H9 (cell line): ENCODE results near the gene NRP1. TPM values are rescaled to one million over a fixed set of nuclear protein-coding genes. Genes with fewer than 3 reads are reported as not detected.

Experiments
- DNase-seq: peaks from one replicate; pipeline ENCODE4 v3.0.0-alpha.2; 2017
- H2AFZ ChIP-seq: one replicate; pipeline ENCODE4 v1.6.1; 2013; ENCODE audit warnings: mild to moderate bottlenecking, low read length, control low read depth, moderate library complexity
- H2AK5ac ChIP-seq: 2 replicates; pipeline ENCODE4 v1.6.1; 2013; ENCODE audit warnings: low read length, control low read depth, mixed read lengths; ENCODE audit not compliant: insufficient read length
- H2BK120ac ChIP-seq: one replicate; pipeline ENCODE4 v1.6.1; 2013; ENCODE audit warnings: low read depth, mild to moderate bottlenecking, low read length, control low read depth, inconsistent platforms; ENCODE audit not compliant: poor library complexity, severe bottlenecking
- H2BK12ac ChIP-seq: 2 replicates; pipeline ENCODE4 v1.6.1; 2013; ENCODE audit warnings: low read length, control low read depth, mixed read lengths, low read depth; ENCODE audit not compliant: insufficient read length
- H2BK15ac ChIP-seq: 2 replicates; pipeline ENCODE4 v1.6.1; 2013; ENCODE audit warnings: low read depth, low read length, control low read depth
- H2BK20ac ChIP-seq: one replicate; pipeline ENCODE4 v1.6.1; 2013; ENCODE audit warnings: low read depth, mild to moderate bottlenecking, low read length, control low read depth, inconsistent platforms; ENCODE audit not compliant: poor library complexity, severe bottlenecking
- H2BK5ac ChIP-seq: 2 replicates; pipeline ENCODE4 v1.6.1; 2013; ENCODE audit warnings: low read length, control low read depth, mixed read lengths; ENCODE audit not compliant: insufficient read length
- H3K14ac ChIP-seq: 2 replicates; pipeline ENCODE4 v1.6.1; 2013; ENCODE audit warnings: low read length, control low read depth; ENCODE audit not compliant: insufficient read depth
- H3K18ac ChIP-seq: 2 replicates; pipeline ENCODE4 v1.6.1; 2013; ENCODE audit warnings: low read depth, mild to moderate bottlenecking, mixed read lengths, low read length, control low read depth; ENCODE audit not compliant: insufficient read length
- H3K23ac ChIP-seq: 2 replicates; pipeline ENCODE4 v1.6.1; 2013; ENCODE audit warnings: low read length, control low read depth, mixed read lengths, low read depth; ENCODE audit not compliant: insufficient read length
- H3K23me2 ChIP-seq: 2 replicates; pipeline ENCODE4 v1.6.1; 2013; ENCODE audit warnings: low read depth, mild to moderate bottlenecking, mixed read lengths, low read length, control low read depth; ENCODE audit not compliant: insufficient read length, poor library complexity, severe bottlenecking
- H3K27ac ChIP-seq: 2 replicates; pipeline ENCODE4 v1.5.1; 2013; ENCODE audit warnings: low read length, control low read depth, mixed read lengths, low read depth; ENCODE audit not compliant: insufficient read length
- H3K27me3 ChIP-seq: 2 replicates; pipeline ENCODE4 v1.6.1; 2013; ENCODE audit warnings: low read length, control low read depth, inconsistent platforms; ENCODE audit not compliant: insufficient read depth
- H3K4ac ChIP-seq: 2 replicates; pipeline ENCODE4 v1.6.1; 2013; ENCODE audit warnings: low read depth, mild to moderate bottlenecking, control low read depth, inconsistent platforms, low read length, moderate library complexity
- H3K4me1 ChIP-seq: 2 replicates; pipeline ENCODE4 v1.6.1; 2013; ENCODE audit warnings: low read length, control low read depth, inconsistent platforms; ENCODE audit not compliant: insufficient read depth
- H3K4me2 ChIP-seq: 2 replicates; pipeline ENCODE4 v1.6.1; 2013; ENCODE audit warnings: low read length, control low read depth, mixed read lengths; ENCODE audit not compliant: insufficient read length, insufficient read depth
- H3K56ac ChIP-seq: 2 replicates; pipeline ENCODE4 v1.6.1; 2013; ENCODE audit warnings: low read depth, mild to moderate bottlenecking, mixed read lengths, low read length, control low read depth; ENCODE audit not compliant: insufficient read length
- H3K79me1 ChIP-seq: 2 replicates; pipeline ENCODE4 v1.6.1; 2013; ENCODE audit warnings: low read depth, mild to moderate bottlenecking, moderate library complexity, low read length, control low read depth, inconsistent platforms; ENCODE audit not compliant: insufficient read depth, poor library complexity, severe bottlenecking
- H3K79me2 ChIP-seq: 2 replicates; pipeline ENCODE4 v1.6.1; 2013; ENCODE audit warnings: low read length, control low read depth, inconsistent platforms; ENCODE audit not compliant: insufficient read depth
- H3K9ac ChIP-seq: 2 replicates; pipeline ENCODE4 v1.6.1; 2013; ENCODE audit warnings: low read length, control low read depth, mixed read lengths; ENCODE audit not compliant: insufficient read length; ENCODE audit errors: extremely low read depth
- H3K9me3 ChIP-seq: one replicate; pipeline ENCODE4 v1.6.1; 2013; ENCODE audit warnings: low read depth, low read length, inconsistent platforms; ENCODE audit not compliant: control insufficient read depth
- H3T11ph ChIP-seq: one replicate; pipeline ENCODE4 v1.6.1; 2013; ENCODE audit warnings: mild to moderate bottlenecking, low read length, control low read depth, inconsistent platforms
- H4K20me1 ChIP-seq: one replicate; pipeline ENCODE4 v1.6.1; 2013; ENCODE audit not compliant: control insufficient read depth, insufficient read length, insufficient read depth
- H4K5ac ChIP-seq: 2 replicates; pipeline ENCODE4 v1.6.1; 2013; ENCODE audit warnings: low read depth, mild to moderate bottlenecking, mixed read lengths, low read length, control low read depth; ENCODE audit not compliant: insufficient read length
- H4K8ac ChIP-seq: replicated peaks from 2 replicates; pipeline ENCODE4 v1.6.1; 2013; ENCODE audit warnings: low read length, control low read depth, mixed read lengths, low read depth; ENCODE audit not compliant: insufficient read length
- H4K91ac ChIP-seq: 2 replicates; pipeline ENCODE4 v1.6.1; 2013; ENCODE audit warnings: low read depth, mild to moderate bottlenecking, moderate library complexity, mixed read lengths, low read length, control low read depth; ENCODE audit not compliant: insufficient read length
- H3K27ac Mint-ChIP-seq, 3 experiments: 2 replicates in 2 of 3; 3 replicates in 1 of 3; pipeline ENCODE4 v1.8.0; 2020 to 2021; ENCODE audit warnings: mixed read lengths in 3 of 3, mild to moderate bottlenecking in 1 of 3, moderate library complexity in 1 of 3
- H3K27me3 Mint-ChIP-seq: 2 replicates; pipeline ENCODE4 v1.8.0; 2021; ENCODE audit warnings: low read depth, mild to moderate bottlenecking, moderate library complexity, mixed read lengths
- H3K36me3 Mint-ChIP-seq, 3 experiments: 2 replicates in 2 of 3; 3 replicates in 1 of 3; pipeline ENCODE4 v1.8.0; 2020 to 2021; ENCODE audit warnings: low read depth in 3 of 3, mixed read lengths in 3 of 3; ENCODE audit not compliant: insufficient read depth in 1 of 3
- H3K4me1 Mint-ChIP-seq, 2 experiments: 2 replicates each; pipeline ENCODE4 v1.8.0; 2020; ENCODE audit warnings: mixed read lengths in 2 of 2
- H3K4me3 Mint-ChIP-seq, 2 experiments: 2 replicates in 1 of 2; 3 replicates in 1 of 2; pipeline ENCODE4 v1.8.0; 2020 to 2021; ENCODE audit warnings: mild to moderate bottlenecking in 2 of 2, mixed read lengths in 2 of 2, moderate library complexity in 1 of 2
- H3K9me3 Mint-ChIP-seq, 2 experiments: 2 replicates in 1 of 2; 3 replicates in 1 of 2; pipeline ENCODE4 v1.8.0; 2020; ENCODE audit warnings: mild to moderate bottlenecking in 2 of 2, mixed read lengths in 2 of 2, moderate library complexity in 1 of 2
- WGBS: extraction: QIAGEN DNeasy Blood & Tissue Kit; methylation state at CpG from one replicate; pipeline ENCODE4 v1.1.7; 2013; ENCODE audit warnings: missing lambda C conversion rate, low lambda C conversion rate, mixed read lengths; ENCODE audit not compliant: insufficient read length; ENCODE audit errors: extremely low coverage; 5-methylcytosine and 5-hydroxymethylcytosine counted together
- total RNA-seq: library from RNA; stranded (reverse); gene quantifications from 2 replicates; pipeline ENCODE4 v1.2.1, GENCODE V29; 2021
- TF ChIP-seq, protein P1 (sequence below): fragments of 200-600 bp; sonication (generic); conservative IDR thresholded peaks from 3 replicates; pipeline ENCODE4 v1.8.0; 2021; ENCODE audit warnings: antibody characterized with exemption, mild to moderate bottlenecking

The NRP1 gene
- total RNA-seq, 1 experiment from 2014 or later: 4.6 TPM

DNA sequence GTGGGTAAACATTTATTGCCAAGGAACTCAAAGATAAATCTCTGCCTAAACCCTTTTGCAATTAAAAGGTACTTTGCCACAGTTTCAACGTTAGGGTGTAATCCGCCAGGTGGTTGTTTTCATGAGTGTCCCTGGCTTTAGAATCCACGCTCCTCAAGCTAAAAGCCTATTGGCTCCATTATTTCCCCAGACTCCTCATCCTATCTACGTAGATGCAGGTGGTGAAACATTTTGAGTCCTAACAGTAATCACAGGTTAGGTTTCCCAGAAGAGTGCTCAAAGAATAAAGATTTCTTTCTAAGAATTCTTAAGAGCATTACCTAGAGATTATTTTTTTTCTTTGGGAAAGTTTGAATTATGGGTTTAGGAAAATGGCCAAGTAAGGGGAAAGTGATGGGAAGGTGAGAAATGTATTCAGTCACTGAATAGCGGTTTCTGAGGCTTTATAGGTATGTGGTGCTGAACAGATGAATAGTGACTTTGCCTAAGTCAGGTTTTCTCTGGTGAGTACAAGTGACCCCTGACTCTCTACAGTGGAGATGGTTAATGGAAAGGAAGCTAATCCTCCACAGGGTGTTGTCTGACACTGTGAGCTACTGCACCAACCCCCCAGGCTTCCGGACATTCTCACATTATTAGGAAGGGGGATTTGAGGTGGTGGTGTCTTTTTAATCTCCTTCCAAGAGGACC, 60.2 kb downstream of the NRP1 start:
- no peak overlapping the region for H2AK5ac ChIP-seq
- H3K27ac ChIP-seq: no peak overlapping the region
- no peak overlapping the region for H2BK120ac ChIP-seq
- H2BK15ac ChIP-seq: no peak overlapping the region
- H3K79me1 ChIP-seq: no peaks in the 10 kb centered on the region
- TF ChIP-seq, protein P1, sequence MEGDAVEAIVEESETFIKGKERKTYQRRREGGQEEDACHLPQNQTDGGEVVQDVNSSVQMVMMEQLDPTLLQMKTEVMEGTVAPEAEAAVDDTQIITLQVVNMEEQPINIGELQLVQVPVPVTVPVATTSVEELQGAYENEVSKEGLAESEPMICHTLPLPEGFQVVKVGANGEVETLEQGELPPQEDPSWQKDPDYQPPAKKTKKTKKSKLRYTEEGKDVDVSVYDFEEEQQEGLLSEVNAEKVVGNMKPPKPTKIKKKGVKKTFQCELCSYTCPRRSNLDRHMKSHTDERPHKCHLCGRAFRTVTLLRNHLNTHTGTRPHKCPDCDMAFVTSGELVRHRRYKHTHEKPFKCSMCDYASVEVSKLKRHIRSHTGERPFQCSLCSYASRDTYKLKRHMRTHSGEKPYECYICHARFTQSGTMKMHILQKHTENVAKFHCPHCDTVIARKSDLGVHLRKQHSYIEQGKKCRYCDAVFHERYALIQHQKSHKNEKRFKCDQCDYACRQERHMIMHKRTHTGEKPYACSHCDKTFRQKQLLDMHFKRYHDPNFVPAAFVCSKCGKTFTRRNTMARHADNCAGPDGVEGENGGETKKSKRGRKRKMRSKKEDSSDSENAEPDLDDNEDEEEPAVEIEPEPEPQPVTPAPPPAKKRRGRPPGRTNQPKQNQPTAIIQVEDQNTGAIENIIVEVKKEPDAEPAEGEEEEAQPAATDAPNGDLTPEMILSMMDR: no peak
- H3K56ac ChIP-seq: no peak overlapping the region
- Mint-ChIP-seq H3K9me3 (no peaks in the 10 kb centered on the region), H3K27me3 (no peaks in the 10 kb centered on the region), H3K36me3 (no peaks in the 10 kb centered on the region; a peak in 1 of 7 replicates), H3K4me1 (peaks cover 14 to 35% of the 10 kb centered on the region in 2 experiments), H3K27ac (no peak overlapping the region), H3K4me3 (no peak overlapping the region)
- no peak for DNase-seq
- no peaks in the 10 kb centered on the region for H3K9me3 ChIP-seq
- no peak overlapping the region for H2BK12ac ChIP-seq
- no peak overlapping the region for H3K9ac ChIP-seq
- no peak overlapping the region for H3T11ph ChIP-seq
- H3K18ac ChIP-seq: no peak overlapping the region
- no peak overlapping the region for H2BK5ac ChIP-seq
- H3K4me2 ChIP-seq: no peak overlapping the region
- H3K4ac ChIP-seq: no peak overlapping the region
- H4K91ac ChIP-seq: no peak overlapping the region
- H3K79me2 ChIP-seq: no peaks in the 10 kb centered on the region
- H2AFZ ChIP-seq: no peak overlapping the region
- no peak overlapping the region for H3K23ac ChIP-seq
- H3K14ac ChIP-seq: no peak overlapping the region
- H3K27me3 ChIP-seq: no peaks in the 10 kb centered on the region
- WGBS: no CpG with 5 or more reads among the region's 6 CpGs
- no peaks in the 10 kb centered on the region for H4K20me1 ChIP-seq
- peaks cover 2% of the 10 kb centered on the region; the same call in 1 of the 2 replicates for H3K4me1 ChIP-seq
- H4K5ac ChIP-seq: no peak overlapping the region
- no peak overlapping the region for H4K8ac ChIP-seq
- H2BK20ac ChIP-seq: no peak overlapping the region
- no peaks in the 10 kb centered on the region for H3K23me2 ChIP-seq
